ENCODE data around the gene CCDC33. TPM values are rescaled to one million over a fixed set of nuclear protein-coding genes. Genes with fewer than 3 reads are reported as not detected.

The CCDC33 gene
- total RNA-seq, 1 donor: 0.09 TPM

- TF ChIP-seq CTCF (IDR thresholded peaks at IDR 0.05; ENCODE audit: insufficient read depth, low read length): no peak
- DNase-seq (ENCODE audit: low read depth): no peak
- no peak overlapping the region for H3K4me3 ChIP-seq (ENCODE audit: low read depth, low read length)
These were observed 126.4 kb downstream of the CCDC33 start for GRCh38 chr15:74362482-74362881.

GRCh38 chr15:74364936-74365597, 128.9 kb downstream of the CCDC33 start:
- no peak for DNase-seq (ENCODE audit: low read depth)
- TF ChIP-seq CTCF (IDR thresholded peaks at IDR 0.05; ENCODE audit: insufficient read depth, low read length): no peak
- H3K4me3 ChIP-seq (ENCODE audit: low read depth, low read length): peak overlapping the region; percentile 65

- peak; percentile 66 for DNase-seq (ENCODE audit: low read depth)
- no peak for TF ChIP-seq CTCF (IDR thresholded peaks at IDR 0.05; ENCODE audit: insufficient read depth, low read length)
- peak overlapping the region; percentile 65 for H3K4me3 ChIP-seq (ENCODE audit: low read depth, low read length)
These were observed 129.7 kb downstream of the CCDC33 start for GRCh38 chr15:74365598-74366445.

- no peak for DNase-seq (ENCODE audit: low read depth)
- no peak within 1 kb of the TSS for H3K4me3 ChIP-seq (ENCODE audit: low read depth, low read length)
- no peak for TF ChIP-seq CTCF (IDR thresholded peaks at IDR 0.05; ENCODE audit: insufficient read depth, low read length)
These were observed 131.2 kb downstream of the CCDC33 start, which contains the start of gene CYP11A1 for GRCh38 chr15:74367296-74367854. Gene CYP11A1 (minus strand): TSS chr15:74367646. CDS start chr15:74367585, 61 bp downstream.

GRCh38 chr15:74368121-74368520, 132.0 kb downstream of the CCDC33 start:
- DNase-seq (ENCODE audit: low read depth): no peak

More at GRCh38 chr15:74368121-74368520, 132.0 kb downstream of the CCDC33 start:
- no peak overlapping the region for H3K4me3 ChIP-seq (ENCODE audit: low read depth, low read length)
- no peak for TF ChIP-seq CTCF (IDR thresholded peaks at IDR 0.05; ENCODE audit: insufficient read depth, low read length)
